HepG2 (cell line): ENCODE data around the gene PAQR6. TPM values are rescaled to one million over a fixed set of nuclear protein-coding genes. Genes with fewer than 3 reads are reported as not detected.

Experiments
- CAMTA2 ChIP-seq: sonication (generic); formaldehyde crosslinking; IDR thresholded peaks from 2 replicates; pipeline ENCODE4 v1.4.0; 2020; ENCODE audit warnings: mild to moderate bottlenecking, missing genetic modification reagents, borderline replicate concordance
- HMGXB4 ChIP-seq, 2 experiments: sonication (generic) in 1 of 2; formaldehyde crosslinking in 1 of 2; IDR thresholded peaks; 2 replicates each; pipeline versions ENCODE4 v1.4.0 to v1.6.1; 2018 to 2020; ENCODE audit warnings: missing genetic modification reagents in 2 of 2, borderline replicate concordance in 1 of 2, low read depth in 1 of 2, mild to moderate bottlenecking in 1 of 2, missing biosample characterization in 1 of 2
- IRX3 ChIP-seq: sonication (generic); formaldehyde crosslinking; IDR thresholded peaks from 2 replicates; pipeline ENCODE4 v1.8.1; 2023; ENCODE audit warnings: mild to moderate bottlenecking, low read depth, missing genetic modification reagents, borderline replicate concordance
- NFKBIZ ChIP-seq: IDR thresholded peaks from 2 replicates; pipeline ENCODE4 v1.6.1; 2018; ENCODE audit warnings: missing genetic modification reagents, missing compliant biosample characterization
- PHF20 ChIP-seq: sonication (generic); formaldehyde crosslinking; IDR thresholded peaks from 2 replicates; pipeline ENCODE4 v1.5.0; 2020; ENCODE audit warnings: mild to moderate bottlenecking, missing genetic modification reagents
- PTBP1 ChIP-seq: fragments of 200-400 bp; formaldehyde crosslinking; IDR thresholded peaks from 2 replicates; pipeline ENCODE4 v1.6.1; 2018; ENCODE audit warnings: low read length, low read depth; ENCODE audit not compliant: poor library complexity, severe bottlenecking
- SNAI1 ChIP-seq: sonication (generic); formaldehyde crosslinking; IDR thresholded peaks from 2 replicates; pipeline ENCODE4 v1.5.0; 2020; ENCODE audit warnings: mild to moderate bottlenecking, missing genetic modification reagents, borderline replicate concordance
- SNAPC4 ChIP-seq: sonication (generic); formaldehyde crosslinking; IDR thresholded peaks from 2 replicates; pipeline ENCODE4 v1.4.0; 2020; ENCODE audit warnings: mild to moderate bottlenecking, missing genetic modification reagents
- ZBTB21 ChIP-seq: sonication (generic); formaldehyde crosslinking; IDR thresholded peaks from 2 replicates; pipeline ENCODE4 v1.4.0; 2020; ENCODE audit warnings: missing genetic modification reagents
- ZNF34 ChIP-seq: sonication (generic); formaldehyde crosslinking; IDR thresholded peaks from 2 replicates; pipeline ENCODE4 v1.4.0; 2020; ENCODE audit warnings: mild to moderate bottlenecking, missing genetic modification reagents, borderline replicate concordance
- ZNF800 ChIP-seq: sonication (generic); formaldehyde crosslinking; IDR thresholded peaks from 2 replicates; pipeline ENCODE4 v1.4.0; 2020; ENCODE audit warnings: missing genetic modification reagents
- polyA plus RNA-seq, 8 experiments: library from polyadenylated mRNA; depleted of rRNA in 3 of 8; stranded (reverse) in 7 of 8; unstranded in 1 of 8; fragments of >200 nt; fragmentation: Illumina TruSeq in 4 of 8; extraction: Trizol in 4 of 8; gene quantifications; 2 replicates each; pipeline versions ENCODE4 v1.2.1 to v1.2.3, GENCODE V29; 2011 to 2016; ENCODE audit warnings: low read depth in 4 of 8, missing spikeins in 1 of 8, mixed read lengths in 1 of 8; ENCODE audit not compliant: insufficient read depth in 1 of 8
- total RNA-seq, 5 experiments: library from RNA; depleted of rRNA; stranded (reverse); fragments of >200 nt; fragmentation: Illumina TruSeq; extraction: Trizol; gene quantifications; 2 replicates each; pipeline ENCODE4 v1.2.3, GENCODE V29; 2016; ENCODE audit warnings: low read depth in 1 of 5

The PAQR6 gene
- total and polyA plus RNA-seq, 2 of the 13 experiments (the other 11 are each of a cell fraction or from before 2014, with no cell fraction given) = 0.82 to 1.4 TPM

- TF ChIP-seq ZNF800 (no peak), SNAPC4 (CRISPR knock-in tag) (no peak), SNAI1 (no peak), PTBP1 (no peak), IRX3 (CRISPR knock-in tag) (0 out of 2 replicates have a peak, but pooled peaks have one; percentile 81), NFKBIZ (CRISPR knock-in tag) (no peak), PHF20 (CRISPR knock-in tag) (peak; percentile 85), ZBTB21 (no peak), HMGXB4 (CRISPR knock-in tag; IDR thresholded peaks at IDR 0.05; ENCODE audit: borderline replicate concordance in 1 of 2, low read depth in 1 of 2) (peak; percentile 78 to 84), CAMTA2 (CRISPR knock-in tag) (no peak), ZNF34 (CRISPR knock-in tag) (0 out of 2 replicates have a peak, but pooled peaks have one; percentile 76)
These were observed 34.8 kb downstream of the PAQR6 start, which contains the start of gene PMF1 (continued) for GRCh38 chr1:156212833-156213643.
